Astrocyte of the hippocampus (primary cell): ENCODE data around the gene STARD6.
"Not testable (repeated sequence)": the region's sequence is repeated elsewhere in the genome, so short reads cannot be mapped to it uniquely, and the experiment has no call there.

Source experiments
- DNase-seq: peaks from one replicate; pipeline ENCODE4 v3.0.0; 2011; ENCODE audit warnings: low read depth, low spot score

The STARD6 gene

DNA sequence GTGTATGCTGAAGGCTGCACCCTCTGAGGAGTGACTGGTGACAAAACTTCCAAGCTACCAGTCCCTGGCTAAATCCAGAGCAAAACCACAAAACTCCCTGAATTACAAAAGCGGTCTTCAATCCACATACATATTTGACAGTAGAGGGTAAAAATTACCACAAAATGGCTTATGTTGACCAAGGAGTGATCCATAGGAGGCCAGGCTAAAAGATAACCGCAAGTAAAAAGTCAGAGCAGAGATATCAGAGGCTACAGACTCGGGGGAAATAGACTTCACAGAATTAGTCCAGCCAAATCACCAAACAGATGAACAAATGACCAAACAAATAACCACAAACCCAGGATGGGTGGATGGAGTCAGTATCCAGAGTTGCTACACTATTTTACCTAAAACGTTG, 19.4 kb downstream of the STARD6 start:
- DNase-seq, result no peak

- no peak for DNase-seq
These were observed 22.0 kb downstream of the STARD6 start for GRCh38 chr18:54335638-54336173.

- DNase-seq, result no peak
These were observed 26.7 kb downstream of the STARD6 start for GRCh38 chr18:54330768-54331548.

DNA sequence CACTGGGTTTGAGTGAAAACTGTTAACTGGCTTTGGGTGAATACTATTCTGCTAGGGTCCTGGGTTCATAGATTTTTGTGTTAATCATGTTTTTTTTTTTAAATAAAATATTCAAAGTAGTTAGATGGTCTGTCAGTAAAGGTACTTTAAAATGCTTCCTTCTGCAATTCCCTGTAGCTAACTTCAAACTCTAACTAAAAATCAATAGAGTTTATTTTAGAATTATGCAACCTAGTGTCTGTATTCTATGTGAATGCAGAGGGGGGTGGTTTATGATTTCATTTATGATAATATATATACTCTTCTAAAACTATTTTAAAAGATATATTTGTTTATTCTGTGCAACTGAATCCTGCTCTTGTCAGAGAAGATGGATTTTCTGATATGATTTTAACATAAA, 27.9 kb downstream of the STARD6 start:
- no peak for DNase-seq

DNA sequence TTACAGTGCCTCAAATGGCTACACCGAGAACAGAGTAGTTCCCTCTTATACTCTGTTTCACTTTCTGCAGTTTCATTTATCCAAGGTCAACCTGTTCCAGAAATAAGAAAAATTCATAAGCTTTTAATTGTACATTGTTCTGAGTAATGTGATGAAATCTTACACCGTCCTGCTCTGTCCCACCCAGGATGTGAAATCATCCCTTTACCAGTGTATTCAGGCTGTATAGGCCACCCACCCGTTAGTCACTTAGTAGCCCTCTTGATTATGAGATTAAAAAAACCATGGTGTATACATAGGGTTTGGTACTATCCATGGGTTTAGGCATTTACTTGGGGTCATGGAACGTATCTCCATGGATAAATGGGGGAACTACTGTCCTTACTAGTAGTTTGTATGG, 29.8 kb downstream of the STARD6 start:
- DNase-seq, result no peak

DNA sequence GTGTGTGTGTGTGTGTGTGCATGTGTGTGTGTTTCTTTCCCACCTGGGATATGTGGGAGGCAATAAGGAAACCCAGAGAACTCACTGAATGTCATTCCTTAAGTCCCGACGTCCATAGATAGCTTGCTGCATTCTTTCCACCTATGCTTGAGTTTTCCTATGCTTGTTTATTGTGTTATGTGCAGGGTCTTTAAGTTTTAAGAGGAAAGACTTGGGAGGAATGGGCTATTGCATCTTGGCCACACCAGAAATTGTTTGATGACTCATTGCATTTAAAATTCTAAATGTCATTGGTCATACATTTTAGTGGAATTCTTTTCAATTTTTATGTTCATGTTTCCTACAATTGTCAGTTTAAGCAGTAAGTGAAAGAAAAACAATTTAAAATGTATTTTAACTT, 33.7 kb downstream of the STARD6 start:
- DNase-seq, result no peak

DNA sequence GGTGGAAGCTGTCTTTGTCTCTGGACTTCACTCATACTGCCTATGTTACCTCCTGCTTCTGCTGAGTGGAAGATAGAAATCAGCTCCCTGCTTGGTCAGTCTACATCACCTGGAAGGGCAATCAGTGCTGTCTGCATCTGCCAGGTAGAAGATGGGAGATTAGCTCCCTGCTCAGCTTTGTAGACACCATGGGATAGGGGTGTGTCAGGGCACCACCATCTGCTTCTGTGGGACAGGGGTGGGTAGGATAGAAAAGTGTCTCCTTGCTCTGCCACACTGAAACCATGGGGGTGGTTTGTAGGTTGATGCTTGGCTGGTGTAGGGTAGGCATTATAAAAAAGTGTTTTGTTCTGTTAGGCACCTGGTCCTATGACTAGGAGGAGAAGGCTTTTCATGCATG, 34.1 kb downstream of the STARD6 start:
- no peak for DNase-seq

- DNase-seq, result no peak
These were observed 41.4 kb downstream of the STARD6 start for GRCh38 chr18:54316071-54316820.

DNA sequence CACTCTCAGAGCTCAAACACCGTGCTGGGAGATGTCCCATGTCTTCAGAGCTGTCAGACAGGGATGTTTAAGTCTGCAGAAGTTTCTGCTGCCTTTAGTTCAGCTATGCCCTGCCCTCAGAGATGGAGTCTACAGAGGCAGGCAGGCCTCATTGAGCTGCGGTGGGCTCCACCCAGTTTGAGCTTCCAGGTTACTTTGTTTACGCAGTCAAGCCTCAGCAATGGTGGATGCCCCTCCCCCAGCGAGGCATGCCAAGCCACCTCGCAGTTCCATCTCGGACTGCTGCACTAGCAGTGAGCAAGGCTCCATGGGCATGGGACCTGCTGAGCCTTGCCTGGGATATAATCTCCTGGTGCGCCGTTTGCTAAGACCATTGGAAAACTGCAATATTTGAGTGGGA, 48.1 kb downstream of the STARD6 start:
- not testable (repeated sequence) for DNase-seq

DNA sequence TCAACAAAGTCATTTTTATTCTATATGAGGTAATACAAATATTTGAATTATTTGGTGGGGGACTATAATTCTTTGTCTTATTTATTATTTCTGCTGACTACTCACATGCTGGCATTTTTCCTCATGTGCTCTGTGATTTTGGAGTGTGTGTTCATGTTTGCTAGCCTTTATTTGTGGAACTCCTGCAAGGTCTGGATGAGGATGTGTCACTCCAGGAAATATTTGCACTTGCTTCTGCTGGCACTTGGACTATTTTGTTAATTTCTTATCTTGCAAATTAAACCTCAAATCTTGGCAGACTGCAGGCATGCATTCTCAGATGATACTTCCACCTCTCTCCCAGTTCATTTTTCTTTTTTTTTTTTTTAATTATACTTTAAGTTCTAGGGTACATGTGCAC, 54.2 kb downstream of the STARD6 start:
- no peak for DNase-seq

GRCh38 chr18:54298991-54299390, 58.7 kb downstream of the STARD6 start:
- not testable (repeated sequence) for DNase-seq

DNA sequence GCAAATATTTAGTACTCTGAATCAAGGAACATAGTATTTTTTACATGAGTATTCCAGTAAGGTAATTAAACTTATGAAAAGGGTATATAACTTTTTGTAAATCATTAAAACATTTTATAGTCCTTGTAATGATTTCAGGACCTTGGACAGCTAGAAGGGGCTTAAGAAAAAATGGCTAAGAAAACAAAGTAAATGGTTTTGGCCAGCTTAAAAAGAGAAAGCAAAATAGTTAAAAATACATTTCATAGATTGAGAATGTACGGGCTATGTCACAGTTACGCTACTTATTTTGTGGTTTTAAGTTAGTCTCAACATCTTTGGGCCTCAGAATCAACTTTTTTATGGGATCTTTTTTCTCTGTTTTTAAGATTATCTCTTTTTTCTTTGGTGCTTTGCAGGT, 61.6 kb downstream of the STARD6 start:
- peak; percentile 28 for DNase-seq

GRCh38 chr18:54294274-54294673, 63.4 kb downstream of the STARD6 start:
- no peak for DNase-seq

- peak; percentile 76 for DNase-seq
These were observed 72.5 kb downstream of the STARD6 start for GRCh38 chr18:54284981-54285785.

GRCh38 chr18:54284535-54284934, 73.1 kb downstream of the STARD6 start:
- DNase-seq, result no peak

- no peak for DNase-seq
These were observed 77.5 kb downstream of the STARD6 start for GRCh38 chr18:54280220-54280569.

- DNase-seq, result no peak
These were observed 78.0 kb downstream of the STARD6 start for GRCh38 chr18:54279477-54280219.

GRCh38 chr18:54278615-54279014, 79.0 kb downstream of the STARD6 start:
- DNase-seq, result no peak

DNA sequence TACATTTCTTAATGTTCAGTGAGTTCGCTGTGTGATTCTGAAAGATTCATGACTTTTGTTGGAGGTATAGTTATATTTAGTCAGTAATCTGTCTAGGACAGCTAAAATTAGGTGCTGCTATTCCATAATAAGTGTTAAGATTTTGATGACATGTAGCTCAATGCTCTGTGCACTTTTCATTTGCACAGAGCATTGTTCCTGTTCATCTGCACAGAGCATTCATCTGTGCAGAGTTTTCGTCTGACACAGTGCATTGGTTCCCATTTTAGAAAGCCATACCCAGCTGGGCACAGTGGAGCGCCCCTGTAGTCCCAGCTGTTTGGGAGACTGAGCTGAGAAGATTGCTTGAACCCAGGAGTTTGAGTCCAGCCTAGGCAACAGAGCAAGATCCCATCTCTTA, 79.8 kb downstream of the STARD6 start:
- no peak for DNase-seq
